IPS-15b (cell line): ENCODE measurements around the gene MYH6.
"Not testable (repeated sequence)": the region's sequence is repeated elsewhere in the genome, so short reads cannot be mapped to it uniquely, and the experiment has no call there.

Source experiments
- H3K27me3 ChIP-seq: one replicate; pipeline ENCODE4 v1.6.1; 2013; ENCODE audit warnings: low read length; ENCODE audit not compliant: control insufficient read depth, insufficient read depth
- H3K36me3 ChIP-seq: one replicate; pipeline ENCODE4 v1.6.1; 2013; ENCODE audit warnings: low read length; ENCODE audit not compliant: control insufficient read depth, insufficient read depth
- H3K4me1 ChIP-seq: one replicate; pipeline ENCODE4 v1.6.1; 2013; ENCODE audit warnings: mild to moderate bottlenecking, low read length; ENCODE audit not compliant: control insufficient read depth, insufficient read depth
- H3K4me3 ChIP-seq: one replicate; pipeline ENCODE4 v1.5.1; 2013; ENCODE audit warnings: low read depth, low read length
- H3K9ac ChIP-seq: one replicate; pipeline ENCODE4 v1.6.1; 2013; ENCODE audit warnings: low read depth, mild to moderate bottlenecking, low read length
- H3K9me3 ChIP-seq: one replicate; pipeline ENCODE4 v1.6.1; 2013; ENCODE audit warnings: mild to moderate bottlenecking, low read length; ENCODE audit not compliant: control insufficient read depth, insufficient read depth

The MYH6 gene

DNA sequence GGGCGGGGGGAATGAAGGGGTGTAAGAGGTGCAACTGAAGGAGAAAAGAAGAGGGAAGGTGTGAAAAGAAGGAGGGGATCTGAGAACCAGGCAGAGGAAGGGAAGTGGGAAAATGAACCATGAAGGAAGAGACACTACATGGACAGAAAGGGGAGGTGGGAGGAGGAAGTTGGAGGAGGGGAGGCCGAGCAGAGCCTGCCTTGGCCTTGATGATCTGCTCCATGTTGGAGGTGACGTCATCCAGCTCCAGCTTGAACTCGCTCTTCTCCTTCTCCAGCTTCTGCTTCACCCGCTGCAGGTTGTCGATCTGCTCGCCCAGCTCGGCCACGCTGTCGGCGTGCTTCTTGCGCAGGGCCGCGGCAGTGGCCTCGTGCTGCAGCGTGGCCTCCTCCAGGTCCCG, 11.6 kb upstream of the MYH6 start:
- H3K27me3 ChIP-seq, H3K4me3 ChIP-seq, H3K36me3 ChIP-seq, H3K4me1 ChIP-seq, H3K9ac ChIP-seq, H3K9me3 ChIP-seq: not testable (repeated sequence)

DNA sequence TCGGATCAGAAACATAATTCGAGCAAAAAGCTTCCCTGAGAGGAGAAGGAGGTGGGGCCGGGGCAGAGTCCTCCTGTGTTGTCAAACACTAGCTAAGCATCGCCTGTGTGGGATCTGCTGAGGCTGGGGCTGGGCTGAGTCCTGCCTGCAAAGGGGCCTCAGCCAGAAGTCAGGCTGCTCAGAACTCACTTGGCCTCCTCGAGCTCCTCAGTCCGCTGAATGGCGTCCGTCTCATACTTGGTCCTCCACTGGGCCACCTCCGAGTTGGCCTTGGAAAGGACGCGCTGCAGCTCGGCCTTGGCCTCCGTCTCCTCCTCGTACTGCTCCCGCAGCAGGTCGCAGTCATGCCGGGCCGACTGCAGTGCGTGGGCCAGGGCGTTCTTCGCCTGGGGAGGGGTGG, 9.9 kb upstream of the MYH6 start:
- Histone ChIP-seq H3K9me3 (no peaks in the 10 kb centered on the region), H3K9ac (no peak overlapping the region), H3K36me3 (no peaks in the 10 kb centered on the region), H3K4me1 (no peaks in the 10 kb centered on the region), H3K4me3 (no peak overlapping the region), H3K27me3 (peaks cover 3% of the 10 kb centered on the region)

GRCh38 chr14:23417269-23417668, 9.2 kb upstream of the MYH6 start:
- H3K36me3 ChIP-seq, H3K9ac ChIP-seq, H3K4me1 ChIP-seq, H3K27me3 ChIP-seq, H3K4me3 ChIP-seq, H3K9me3 ChIP-seq: not testable (repeated sequence)

- peaks cover 3% of the 10 kb centered on the region for H3K27me3 ChIP-seq
These were observed 8.7 kb upstream of the MYH6 start for GRCh38 chr14:23416801-23417200.

DNA sequence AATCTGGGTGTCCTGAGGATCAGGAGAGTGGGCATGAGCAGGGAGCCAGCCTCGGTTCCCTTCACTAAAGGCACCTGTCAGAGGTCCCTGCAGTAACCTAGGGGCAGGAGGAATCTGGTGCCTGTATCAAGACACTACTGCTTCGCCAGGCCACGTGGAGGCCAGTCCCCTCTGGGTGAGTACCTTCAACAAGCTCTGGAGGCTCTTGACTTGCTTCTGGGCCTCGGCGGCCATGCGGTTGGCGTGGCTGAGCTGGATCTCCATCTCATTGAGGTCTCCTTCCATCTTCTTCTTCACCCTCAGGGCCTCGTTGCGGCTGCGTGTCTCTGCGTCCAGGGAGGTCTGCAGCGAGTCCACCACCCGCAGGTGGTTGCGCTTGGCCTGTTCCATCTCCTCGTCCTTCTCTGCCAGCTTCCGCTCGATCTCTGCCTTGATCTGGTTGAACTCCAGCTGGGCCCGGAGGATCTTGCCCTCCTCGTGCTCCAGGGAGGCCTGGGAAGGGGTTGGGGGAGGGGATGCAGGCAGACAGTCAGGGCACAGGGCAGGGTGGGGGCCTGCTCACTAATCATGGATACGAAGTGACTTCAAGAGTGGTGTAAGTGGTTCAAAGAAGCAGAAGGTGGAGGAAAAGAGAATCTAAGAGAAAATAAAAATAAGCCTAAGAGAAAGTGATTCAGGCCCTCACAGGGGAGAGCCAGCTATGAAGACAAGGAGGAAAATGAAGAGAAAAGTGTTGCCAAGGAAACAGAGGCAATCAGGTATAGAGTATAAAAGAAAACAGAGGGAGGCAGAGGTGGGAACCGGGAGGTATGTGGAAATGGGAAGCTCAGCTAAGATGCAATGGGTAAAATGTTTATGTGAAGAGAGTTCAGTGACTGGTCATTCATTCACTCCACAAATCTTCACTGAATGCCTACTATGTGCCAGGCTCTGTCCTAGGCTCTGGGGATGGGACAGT, 8.0 kb upstream of the MYH6 start:
- Histone ChIP-seq H3K9ac (no peak overlapping the region), H3K4me1 (no peaks in the 10 kb centered on the region), H3K27me3 (peaks cover 3% of the 10 kb centered on the region)

More at GRCh38 chr14:23416801-23417200, 8.7 kb upstream of the MYH6 start:
- Histone ChIP-seq H3K4me1 (no peaks in the 10 kb centered on the region), H3K9me3 (no peaks in the 10 kb centered on the region), H3K36me3 (no peaks in the 10 kb centered on the region), H3K9ac (no peak overlapping the region), H3K4me3 (no peak overlapping the region)

GRCh38 chr14:23414906-23415820, 7.1 kb upstream of the MYH6 start:
- Histone ChIP-seq H3K27me3 (no peaks in the 10 kb centered on the region), H3K4me1 (no peaks in the 10 kb centered on the region), H3K36me3 (no peaks in the 10 kb centered on the region), H3K9me3 (no peaks in the 10 kb centered on the region), H3K9ac (no peak overlapping the region), H3K4me3 (no peak overlapping the region)

More for the DNA sequence above, 8.0 kb upstream of the MYH6 start:
- H3K4me3 ChIP-seq: no peak overlapping the region
- no peaks in the 10 kb centered on the region for H3K9me3 ChIP-seq
- no peaks in the 10 kb centered on the region for H3K36me3 ChIP-seq

DNA sequence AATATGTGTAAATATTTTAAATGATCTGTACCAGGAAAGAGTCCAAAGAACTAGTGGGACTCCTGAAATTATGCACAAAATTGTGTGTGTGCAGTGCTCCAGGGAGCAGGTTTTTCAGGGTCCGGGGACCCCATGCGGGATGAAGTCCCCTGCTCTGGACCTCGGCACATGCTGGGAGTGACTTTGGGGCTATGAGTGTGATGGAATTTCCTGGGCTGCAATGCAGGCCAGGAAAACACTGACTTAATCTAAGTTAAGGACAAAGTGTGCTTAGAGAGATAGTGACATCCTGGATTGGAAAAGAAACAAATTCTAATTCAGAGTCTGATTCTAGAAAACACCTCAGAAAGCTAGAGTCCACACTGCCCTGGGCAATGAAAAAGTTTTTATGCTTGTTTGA, 6.2 kb upstream of the MYH6 start:
- Histone ChIP-seq H3K9ac (no peak overlapping the region), H3K36me3 (no peaks in the 10 kb centered on the region), H3K4me1 (no peaks in the 10 kb centered on the region), H3K9me3 (no peaks in the 10 kb centered on the region), H3K27me3 (no peaks in the 10 kb centered on the region), H3K4me3 (no peak overlapping the region)

DNA sequence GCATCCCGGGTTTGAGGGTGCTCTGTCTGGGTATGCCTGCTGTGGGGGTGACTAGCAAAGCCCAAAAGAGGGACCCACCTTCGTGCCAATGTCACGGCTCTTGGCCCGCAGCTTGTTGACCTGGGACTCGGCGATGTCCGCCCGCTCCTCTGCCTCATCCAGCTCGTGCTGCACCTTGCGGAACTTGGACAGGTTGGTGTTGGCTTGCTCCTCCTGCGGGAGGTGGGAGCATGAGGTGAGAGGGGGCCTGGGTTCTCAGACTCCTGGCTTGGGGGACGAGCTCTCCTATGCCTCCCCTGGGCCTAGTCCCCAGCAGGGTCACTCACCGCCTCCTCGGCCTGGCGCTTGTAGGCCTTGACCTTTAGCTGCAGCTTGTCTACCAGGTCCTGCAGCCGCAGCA, 5.6 kb upstream of the MYH6 start:
- Histone ChIP-seq H3K9me3 (no peaks in the 10 kb centered on the region), H3K4me3 (no peak overlapping the region), H3K27me3 (peaks cover under 1% of the 10 kb centered on the region), H3K9ac (no peak overlapping the region), H3K36me3 (no peaks in the 10 kb centered on the region), H3K4me1 (no peaks in the 10 kb centered on the region)

- Histone ChIP-seq H3K4me3 (no peak overlapping the region), H3K9ac (no peak overlapping the region), H3K4me1 (no peaks in the 10 kb centered on the region), H3K27me3 (peaks cover 2% of the 10 kb centered on the region), H3K36me3 (no peaks in the 10 kb centered on the region), H3K9me3 (no peaks in the 10 kb centered on the region)
These were observed 3.8 kb upstream of the MYH6 start for GRCh38 chr14:23411563-23412525.

- no peak overlapping the region for H3K9ac ChIP-seq
- H3K4me3 ChIP-seq: no peak overlapping the region
- H3K36me3 ChIP-seq: no peaks in the 10 kb centered on the region
- no peaks in the 10 kb centered on the region for H3K9me3 ChIP-seq
- peaks cover 2% of the 10 kb centered on the region for H3K27me3 ChIP-seq
- no peaks in the 10 kb centered on the region for H3K4me1 ChIP-seq
These were observed 2.0 kb upstream of the MYH6 start for GRCh38 chr14:23409966-23410635.
